DMS53 treated with DMSO at 0.1 percent for 48 hours (cell line): ENCODE measurements around the gene KDM5B.
A peak's percentile ranks its signal among the peaks of the same experiment; 100 is the strongest.
"Not testable (repeated sequence)": the region's sequence is repeated elsewhere in the genome, so short reads cannot be mapped to it uniquely, and the experiment has no call there.

Experiments
- DNase-seq: peaks from one replicate; lab custom pipeline; 2025; ENCODE audit not compliant: unreplicated experiment; lab: John Stamatoyannopoulos, UW

KDM5B gene

DNA sequence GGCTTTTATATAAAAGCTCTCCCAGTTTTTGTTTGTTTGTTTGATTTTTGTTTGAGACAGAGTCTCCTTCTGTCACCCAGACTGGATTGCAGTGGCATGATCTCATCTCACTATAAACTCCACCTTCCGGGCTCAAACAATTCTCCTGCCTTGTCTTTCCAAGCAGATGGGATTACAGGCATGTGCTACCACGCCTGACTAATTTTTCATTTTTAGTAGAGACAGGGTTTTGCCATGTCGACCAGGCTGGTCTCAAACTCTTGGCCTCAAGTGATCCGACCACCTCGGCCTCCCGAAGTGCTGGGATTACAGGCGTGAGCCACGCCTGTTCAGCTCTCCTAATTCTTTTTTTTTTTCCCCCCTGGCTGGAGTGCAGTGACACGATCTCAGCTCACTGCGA, 6.9 kb upstream of the KDM5B start:
- DNase-seq: no peak

DNA sequence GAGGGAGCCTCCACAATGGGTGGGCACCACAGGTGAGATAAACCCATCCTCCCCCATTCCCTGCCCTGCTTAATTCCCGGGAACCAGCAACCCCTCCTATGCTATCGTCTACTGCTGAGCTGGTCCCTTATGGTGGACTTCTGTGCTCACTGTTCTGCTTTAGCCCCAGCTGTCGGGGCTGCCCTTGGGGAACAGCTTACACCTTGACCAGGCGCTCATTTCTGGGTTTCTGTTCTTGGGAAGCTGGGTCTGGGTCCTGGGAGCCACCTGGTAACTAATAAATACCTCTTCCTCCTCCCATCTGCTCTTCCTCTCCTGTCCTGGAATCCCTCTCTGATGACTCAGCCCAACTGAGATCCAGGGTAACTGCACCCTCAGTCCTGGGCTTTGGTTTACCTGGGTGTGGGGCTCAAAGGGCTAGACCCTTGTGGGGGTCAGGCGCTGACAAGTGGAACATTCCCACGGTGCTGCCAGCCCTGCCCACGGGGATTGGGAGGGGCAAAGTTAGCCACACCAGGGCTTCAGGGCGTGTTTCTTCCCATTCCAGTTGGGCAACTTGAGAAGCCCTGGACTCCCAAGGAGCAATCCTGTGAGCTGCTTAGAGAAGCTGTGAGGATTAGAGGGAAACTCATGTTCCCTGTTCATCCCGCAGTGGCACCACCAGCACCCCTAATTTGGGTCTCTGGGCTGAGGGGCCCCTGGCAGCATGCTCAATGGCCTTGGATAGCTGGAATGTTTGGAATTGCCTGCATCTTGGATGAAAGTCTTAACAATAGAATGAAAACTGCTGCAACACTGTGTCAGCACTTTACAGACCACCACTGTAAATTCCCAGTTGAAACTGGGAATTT, 4.2 kb upstream of the KDM5B start:
- no peak for DNase-seq

GRCh38 chr1:202811296-202812175, 3.3 kb upstream of the KDM5B start:
- no peak for DNase-seq

DNA sequence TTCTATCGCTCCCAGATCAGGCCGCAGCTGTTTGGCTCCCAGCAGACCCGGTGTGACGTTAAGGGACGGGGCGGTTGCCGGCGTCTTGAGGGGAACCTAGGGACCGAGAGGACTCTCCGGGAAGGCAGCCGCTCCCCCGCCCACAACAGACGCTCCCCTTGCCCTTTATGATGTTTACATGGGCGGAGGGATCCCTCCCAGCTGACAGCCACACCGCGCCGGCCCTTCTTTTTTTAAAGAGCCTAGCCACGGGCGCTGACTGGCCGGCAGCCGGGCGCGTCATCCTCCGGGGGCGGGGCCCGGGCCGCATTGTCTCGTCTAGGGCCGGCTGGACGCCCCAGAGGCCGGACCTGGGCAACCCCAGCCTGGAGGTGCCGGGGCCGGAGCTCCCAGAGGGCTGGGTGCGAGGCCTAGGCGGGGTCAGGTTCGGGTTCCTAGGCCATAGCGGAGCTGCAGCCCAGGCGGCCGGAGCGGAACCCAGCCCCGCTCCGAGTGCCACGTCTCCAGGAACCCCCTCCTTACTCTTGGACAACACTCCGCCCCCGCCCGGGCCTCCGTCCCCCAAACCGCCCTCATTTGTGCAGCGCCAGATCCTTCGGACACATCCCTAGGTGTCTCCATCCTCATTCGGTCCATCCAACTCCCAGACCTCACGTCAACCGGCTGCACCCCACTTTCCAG, 2.5 kb upstream of the KDM5B start, which contains the start of gene PCAT6:
PCAT6 (plus strand) TSS at position 340 of the 681 bp plus-strand sequence.
- peak; percentile 94 for DNase-seq

DNA sequence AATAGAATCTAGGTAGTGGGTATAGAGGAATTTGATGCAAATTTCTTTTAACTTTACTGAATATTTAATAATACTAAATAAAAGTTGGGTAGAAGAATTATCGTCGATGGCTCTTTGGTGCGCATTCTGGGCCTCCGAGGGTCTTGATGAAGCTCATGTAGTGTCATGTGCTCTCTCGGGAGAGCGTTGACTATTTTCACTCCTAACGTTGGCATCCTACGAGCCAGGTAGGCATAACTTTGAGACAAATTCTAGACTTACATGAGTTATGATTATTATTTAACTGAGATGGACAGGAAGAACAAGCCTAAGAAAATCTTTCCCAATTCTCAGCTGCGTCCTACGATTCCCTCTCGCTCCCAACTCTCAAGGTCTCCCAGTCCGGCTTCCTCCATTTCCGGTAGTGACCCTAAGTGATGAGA, 2.0 kb upstream of the KDM5B start:
- DNase-seq: no peak

DNA sequence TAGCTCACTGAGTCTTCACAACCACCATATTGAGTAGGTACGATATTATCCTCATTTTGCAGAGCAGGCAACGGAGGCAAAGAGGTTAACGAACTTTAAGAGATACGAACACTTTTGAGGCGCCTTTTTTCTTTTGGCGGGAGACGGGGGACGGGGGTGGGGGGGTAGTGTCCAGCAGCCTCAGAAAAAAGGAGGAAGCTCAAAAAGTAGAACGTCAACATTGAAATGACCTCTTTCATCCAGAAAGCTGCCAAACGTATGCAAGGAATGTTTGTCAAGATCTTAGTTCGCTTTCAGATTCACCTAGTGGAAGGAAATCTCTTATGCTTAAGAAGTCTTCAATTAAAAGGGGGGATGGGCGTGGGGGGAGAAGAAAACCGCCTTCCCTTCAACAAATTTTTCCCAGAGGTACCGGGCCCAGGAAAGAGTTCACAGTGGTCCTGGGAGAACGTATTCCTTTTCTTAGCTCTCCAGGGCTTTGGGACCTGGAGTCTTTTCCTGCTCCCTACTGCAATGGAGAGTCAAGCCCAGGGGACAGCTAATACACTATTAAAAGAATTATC, 1.5 kb upstream of the KDM5B start:
- DNase-seq: no peak

GRCh38 chr1:202807451-202807925, 733 bp downstream of the KDM5B start:
- no peak for DNase-seq

GRCh38 chr1:202806845-202807450, 1.3 kb downstream of the KDM5B start:
- no peak for DNase-seq

GRCh38 chr1:202805886-202806844, 2.1 kb downstream of the KDM5B start:
- DNase-seq: no peak

DNA sequence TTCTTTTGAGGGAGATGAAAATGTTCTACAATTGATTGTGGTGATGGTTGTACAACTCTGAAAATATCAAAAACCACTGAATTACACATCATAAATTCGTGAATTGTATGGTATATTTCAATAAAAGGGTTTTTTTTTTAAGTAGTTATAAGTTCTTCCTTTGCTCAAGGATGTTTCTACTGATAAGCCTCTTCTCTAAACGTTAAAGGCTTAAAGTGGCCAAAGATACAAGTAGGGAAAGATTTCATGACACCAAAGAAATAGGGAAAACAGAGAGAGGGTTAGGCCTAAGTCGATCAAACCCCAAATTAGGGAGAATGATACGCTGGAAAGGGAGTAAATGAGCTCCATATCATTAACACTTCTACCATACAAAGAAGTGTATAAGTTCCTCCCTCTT, 4.1 kb downstream of the KDM5B start:
- no peak for DNase-seq

DNA sequence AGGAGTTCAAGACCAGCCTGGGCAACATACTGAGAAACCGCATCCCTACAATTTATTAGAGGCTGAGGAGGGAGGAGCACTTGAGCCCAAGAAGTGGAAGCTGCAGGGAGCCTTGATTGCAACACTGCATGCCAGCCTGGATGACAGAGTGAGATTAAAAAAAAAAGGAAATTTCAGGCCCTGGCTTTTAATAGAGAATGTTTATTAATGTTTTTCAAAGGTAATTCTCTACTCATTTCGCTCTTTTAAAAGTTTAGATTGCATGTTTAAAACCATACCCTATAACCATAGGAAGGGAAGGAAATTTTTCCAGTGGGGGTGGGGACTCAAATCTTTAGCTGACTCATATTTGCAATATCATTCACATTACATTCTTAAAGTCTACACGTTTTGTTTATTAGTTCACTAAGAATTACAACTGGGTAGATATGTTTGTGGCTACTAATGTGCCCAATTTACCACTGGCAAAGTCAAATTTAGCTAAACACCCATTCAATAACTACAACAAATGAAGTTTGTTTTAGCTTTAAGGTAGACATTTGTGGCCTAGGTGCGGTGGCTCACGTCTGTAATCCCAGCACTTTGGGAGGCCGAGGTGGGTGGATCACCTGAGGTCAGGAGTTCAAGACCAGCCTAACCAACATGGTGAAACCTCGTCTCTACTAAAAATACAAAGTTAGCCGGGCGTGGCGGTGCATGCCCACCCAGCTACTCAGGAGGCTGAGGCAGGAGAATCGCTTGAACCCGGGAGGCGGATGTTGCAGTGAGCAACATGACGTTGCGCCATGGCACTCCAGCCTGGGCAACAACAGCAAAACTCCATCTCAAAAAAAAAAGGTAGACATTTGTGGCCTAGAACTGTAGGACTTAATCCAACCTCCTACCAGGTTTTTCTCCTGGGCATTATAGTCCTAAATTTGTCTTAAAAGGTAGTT, 5.0 kb downstream of the KDM5B start:
- DNase-seq: no peak

DNA sequence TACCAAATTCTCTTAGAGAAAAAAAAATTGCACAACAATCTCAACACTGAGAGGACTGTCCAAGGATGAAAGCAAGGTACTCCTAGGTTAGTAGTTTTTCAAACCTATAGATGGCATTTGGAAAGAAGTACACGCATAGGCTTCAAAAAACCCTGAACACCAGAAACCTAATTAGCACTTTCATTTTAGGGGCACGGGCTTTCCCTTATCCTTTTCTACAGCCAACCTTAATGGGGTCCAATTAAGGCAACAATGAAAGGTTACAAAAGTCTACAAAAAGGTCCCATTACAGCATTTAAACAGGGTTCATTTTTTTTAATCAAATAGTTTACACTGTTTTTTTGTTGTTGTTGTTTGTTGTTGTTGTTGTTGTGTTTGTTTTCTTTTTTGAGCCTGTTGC, 6.2 kb downstream of the KDM5B start:
- no peak for DNase-seq

DNA sequence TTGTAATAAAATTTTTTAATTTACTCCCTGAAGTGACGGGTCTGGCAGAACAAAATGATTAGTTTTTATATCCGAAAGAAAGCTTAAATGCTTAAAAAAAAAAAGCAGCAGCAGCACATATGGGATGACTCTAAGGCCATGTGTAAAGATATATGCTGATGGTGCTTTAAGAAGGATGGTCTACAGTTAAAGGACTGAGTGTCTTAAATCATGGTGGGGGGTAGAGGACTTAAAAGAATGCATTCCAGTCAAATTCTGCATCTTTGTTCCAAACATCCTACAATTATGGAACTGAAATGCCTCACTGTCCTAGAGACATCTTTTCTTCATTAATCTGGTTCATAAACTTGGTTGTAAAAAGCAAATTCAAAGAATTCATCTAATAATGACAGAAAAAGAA, 7.0 kb downstream of the KDM5B start:
- no peak for DNase-seq

DNA sequence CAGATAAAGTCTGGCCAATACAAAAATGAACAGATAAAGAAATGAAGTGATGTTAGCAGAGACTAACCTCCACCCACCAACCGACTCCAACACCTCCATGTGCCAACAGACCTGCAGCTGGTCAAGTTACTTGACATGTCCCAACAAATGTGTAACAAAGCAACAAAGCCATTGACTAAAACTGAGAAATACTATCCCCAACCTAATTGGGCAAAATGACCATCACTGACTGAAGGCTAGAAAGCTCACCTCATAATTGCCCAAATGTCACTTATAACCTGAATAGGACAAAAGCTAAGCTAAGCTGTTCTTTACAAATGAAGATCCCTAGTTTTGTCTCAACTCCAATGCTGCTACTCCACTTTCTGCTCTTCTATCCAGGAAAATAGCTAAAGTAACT, 7.5 kb downstream of the KDM5B start:
- no peak for DNase-seq

- DNase-seq: no peak
These were observed 9.4 kb downstream of the KDM5B start for GRCh38 chr1:202798792-202799331.

DNA sequence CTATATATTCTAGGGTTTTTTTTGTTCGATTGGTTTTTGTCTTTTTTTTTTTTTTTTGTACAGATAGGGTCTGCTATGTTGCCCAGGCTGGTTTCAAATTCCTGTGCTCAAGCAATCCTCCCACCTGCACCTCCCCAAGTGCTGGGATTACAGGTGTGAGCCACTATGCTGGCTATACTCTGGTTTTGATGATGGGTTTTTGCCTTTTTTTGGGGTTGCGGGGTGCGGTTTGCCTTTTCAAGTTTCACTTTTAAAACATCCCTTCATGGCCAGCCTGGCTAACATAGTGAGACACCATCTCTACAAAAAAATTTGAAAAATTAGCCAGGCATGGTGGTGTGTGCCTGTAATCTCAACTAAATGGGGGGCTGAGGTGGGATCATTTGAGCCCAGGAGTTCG, 10.0 kb downstream of the KDM5B start:
- no peak for DNase-seq

- DNase-seq: no peak
These were observed 11.6 kb downstream of the KDM5B start for GRCh38 chr1:202796670-202797069.

GRCh38 chr1:202794931-202795330, 13.3 kb downstream of the KDM5B start:
- DNase-seq: not testable (repeated sequence)
